A673 (cell line): ENCODE data around the gene TUFM. TPM values are rescaled to one million over a fixed set of nuclear protein-coding genes. Genes with fewer than 3 reads are reported as not detected.

ENCODE experiments used
- BruUV-seq: library from RNA; stranded (reverse); fragments of 400-500 nt; replicated peaks from 2 replicates; lab custom pipeline; 2021; lab: Mats Ljungman, UMichigan
- CTCF ChIA-PET: fragments of 300-600 bp; sonication (Branson Sonifier 250); formaldehyde crosslinking; loops from one replicate; lab custom pipeline; 2022; ENCODE audit warnings: antibody characterized with exemption; lab: Charles Lee
- POLR2A ChIA-PET: fragments of 300-600 bp; sonication (Branson Sonifier 250); formaldehyde crosslinking; loops from one replicate; lab custom pipeline; 2022; ENCODE audit warnings: antibody characterized with exemption; ENCODE audit not compliant: low non-redundant PET; lab: Charles Lee
- DNase-seq: peaks from one replicate; pipeline ENCODE4 v3.0.0-alpha.2; 2015; ENCODE audit warnings: low spot score
- H3K27ac ChIP-seq: fragments of 200-600 bp; sonication (generic); 2 replicates; pipeline ENCODE4 v1.5.1; 2016; ENCODE audit warnings: mixed run types, low read depth, mild to moderate bottlenecking, mixed read lengths, antibody characterized with exemption, low read length; ENCODE audit not compliant: poor library complexity, severe bottlenecking
- H3K27me3 ChIP-seq: fragments of 200-600 bp; sonication (generic); replicated peaks from 2 replicates; pipeline ENCODE4 v1.6.1; 2017; ENCODE audit warnings: mixed run types, low read depth, mild to moderate bottlenecking, mixed read lengths, antibody characterized with exemption, low read length; ENCODE audit not compliant: insufficient read depth, poor library complexity
- H3K36me3 ChIP-seq: fragments of 200-600 bp; sonication (generic); 2 replicates; pipeline ENCODE4 v1.6.1; 2016; ENCODE audit warnings: mixed run types, mild to moderate bottlenecking, mixed read lengths, antibody characterized with exemption, low read length; ENCODE audit not compliant: insufficient read depth, poor library complexity, severe bottlenecking
- H3K4me1 ChIP-seq: fragments of 200-600 bp; sonication (generic); 2 replicates; pipeline ENCODE4 v1.6.1; 2017; ENCODE audit warnings: mixed run types, mild to moderate bottlenecking, mixed read lengths, antibody characterized with exemption, low read length; ENCODE audit not compliant: insufficient read depth, poor library complexity, severe bottlenecking
- H3K4me3 ChIP-seq: fragments of 200-600 bp; sonication (generic); 2 replicates; pipeline ENCODE4 v1.5.1; 2016; ENCODE audit warnings: low read depth, mixed run types, mild to moderate bottlenecking, mixed read lengths, low read length; ENCODE audit not compliant: poor library complexity, severe bottlenecking
- H3K9me3 ChIP-seq: fragments of 200-600 bp; sonication (generic); 2 replicates; pipeline ENCODE4 v1.6.1; 2016; ENCODE audit warnings: mixed run types, low read depth, mild to moderate bottlenecking, mixed read lengths, antibody characterized with exemption, low read length; ENCODE audit not compliant: poor library complexity, severe bottlenecking
- CTCF ChIP-seq: fragments of 300-800, 200-600 bp; sonication (generic); conservative IDR thresholded peaks from 2 replicates; pipeline ENCODE4 v1.5.1; 2017; ENCODE audit warnings: low read depth, mild to moderate bottlenecking, antibody characterized with exemption, low read length, moderate library complexity, mixed read lengths
- EZH2 ChIP-seq: fragments of 200-600 bp; sonication (generic); IDR thresholded peaks from 2 replicates; pipeline ENCODE4 v1.6.1; 2017; ENCODE audit warnings: borderline replicate concordance, low read depth, mild to moderate bottlenecking, mixed read lengths, antibody characterized with exemption, low read length; ENCODE audit not compliant: poor library complexity, severe bottlenecking
- intact Hi-C: fragments of 100-400 bp; cut with micrococcal nuclease; formaldehyde crosslinking; loops from one replicate; pipeline ENCODE4 v1.10.0; 2022; ENCODE audit not compliant: unreplicated experiment
- total RNA-seq: library from RNA; stranded (reverse); gene quantifications from 2 replicates; pipeline ENCODE4 v1.2.3, GENCODE V29; 2021

TUFM gene
- total RNA-seq, 1 experiment from 2014 or later, result 228 TPM

GRCh38 chr16:28834349-28834748, 11.8 kb downstream of the TUFM start:
- CTCF ChIA-PET, result no interaction called here
- Histone ChIP-seq H3K36me3 (peaks cover 91% of the 10 kb centered on the region), H3K27ac (no peak overlapping the region), H3K4me3 (no peak overlapping the region), H3K9me3 (no peaks in the 10 kb centered on the region), H3K4me1 (no peaks in the 10 kb centered on the region), H3K27me3 (no peaks in the 10 kb centered on the region)
- intact Hi-C loops, result no loop called here
- BruUV-seq, result no TSS peak
- POLR2A ChIA-PET, result no interaction called here
- no peak for TF ChIP-seq CTCF
- no peak for TF ChIP-seq EZH2
- DNase-seq, result no peak

DNA sequence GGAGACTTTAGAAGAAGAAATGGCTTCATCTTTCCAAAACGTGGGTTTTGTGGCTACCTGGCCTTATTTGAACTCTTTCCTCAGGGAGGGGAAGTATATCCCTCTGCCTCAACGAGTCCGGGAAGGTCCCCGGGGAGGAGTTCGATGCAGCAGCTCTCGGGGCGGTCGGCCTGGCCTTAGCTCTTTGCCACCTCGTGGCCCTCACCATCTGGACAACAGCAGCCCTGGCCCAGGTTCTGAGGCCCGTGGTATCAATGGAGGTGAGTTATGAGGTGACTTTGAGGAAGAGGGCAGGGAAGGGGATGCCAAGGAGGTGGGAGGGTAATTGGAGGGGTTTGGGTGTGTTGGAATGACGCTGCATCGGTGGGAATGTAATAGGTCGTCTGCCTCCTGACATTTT, 15.6 kb downstream of the TUFM start:
- no TSS peak for BruUV-seq
- DNase-seq, result no peak
- intact Hi-C loops, result no loop called here
- TF ChIP-seq EZH2 (no peak), CTCF (no peak)
- POLR2A ChIA-PET, result no interaction called here
- Histone ChIP-seq H3K4me1 (peaks cover 9% of the 10 kb centered on the region), H3K36me3 (peaks cover 100% of the 10 kb centered on the region), H3K27ac (no peak overlapping the region), H3K4me3 (no peak overlapping the region), H3K27me3 (no peaks in the 10 kb centered on the region), H3K9me3 (no peaks in the 10 kb centered on the region)
- CTCF ChIA-PET, result no interaction called here

DNA sequence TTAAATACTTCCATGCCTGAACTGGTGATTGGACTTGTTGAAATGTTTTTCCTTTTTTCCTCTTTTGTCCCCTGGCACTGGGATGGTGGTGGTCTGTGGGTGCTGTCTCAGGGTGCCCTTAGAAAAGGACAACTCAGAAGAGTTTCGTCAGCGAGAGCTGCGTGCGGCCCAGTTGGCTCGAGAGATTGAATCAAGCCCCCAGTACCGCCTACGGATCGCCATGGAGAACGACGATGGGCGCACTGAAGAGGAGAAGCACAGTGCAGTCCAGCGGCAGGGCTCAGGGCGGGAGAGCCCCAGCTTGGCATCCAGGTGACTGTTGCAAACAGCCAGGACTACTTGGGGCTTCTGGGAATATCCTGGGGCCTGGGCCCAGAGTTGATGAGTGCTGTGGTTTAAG, 16.4 kb downstream of the TUFM start:
- ChIA-PET CTCF (no interaction called here), POLR2A (no interaction called here)
- intact Hi-C loops, result no loop called here
- H3K27me3 ChIP-seq, result no peaks in the 10 kb centered on the region
- H3K36me3 ChIP-seq, result peaks cover 100% of the 10 kb centered on the region
- BruUV-seq, result no TSS peak
- peaks cover 17% of the 10 kb centered on the region for H3K4me1 ChIP-seq
- no peak for DNase-seq
- H3K27ac ChIP-seq, result no peak overlapping the region
- H3K4me3 ChIP-seq, result no peak overlapping the region
- no peaks in the 10 kb centered on the region for H3K9me3 ChIP-seq
- TF ChIP-seq EZH2 (no peak), CTCF (no peak)
